ENCODE measurements around the gene TTC5.
A peak's percentile ranks its signal among the peaks of the same experiment; 100 is the strongest.
"Not testable (repeated sequence)": the region's sequence is repeated elsewhere in the genome, so short reads cannot be mapped to it uniquely, and the experiment has no call there.

TTC5 gene, protein sequence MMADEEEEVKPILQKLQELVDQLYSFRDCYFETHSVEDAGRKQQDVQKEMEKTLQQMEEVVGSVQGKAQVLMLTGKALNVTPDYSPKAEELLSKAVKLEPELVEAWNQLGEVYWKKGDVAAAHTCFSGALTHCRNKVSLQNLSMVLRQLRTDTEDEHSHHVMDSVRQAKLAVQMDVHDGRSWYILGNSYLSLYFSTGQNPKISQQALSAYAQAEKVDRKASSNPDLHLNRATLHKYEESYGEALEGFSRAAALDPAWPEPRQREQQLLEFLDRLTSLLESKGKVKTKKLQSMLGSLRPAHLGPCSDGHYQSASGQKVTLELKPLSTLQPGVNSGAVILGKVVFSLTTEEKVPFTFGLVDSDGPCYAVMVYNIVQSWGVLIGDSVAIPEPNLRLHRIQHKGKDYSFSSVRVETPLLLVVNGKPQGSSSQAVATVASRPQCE

DNA sequence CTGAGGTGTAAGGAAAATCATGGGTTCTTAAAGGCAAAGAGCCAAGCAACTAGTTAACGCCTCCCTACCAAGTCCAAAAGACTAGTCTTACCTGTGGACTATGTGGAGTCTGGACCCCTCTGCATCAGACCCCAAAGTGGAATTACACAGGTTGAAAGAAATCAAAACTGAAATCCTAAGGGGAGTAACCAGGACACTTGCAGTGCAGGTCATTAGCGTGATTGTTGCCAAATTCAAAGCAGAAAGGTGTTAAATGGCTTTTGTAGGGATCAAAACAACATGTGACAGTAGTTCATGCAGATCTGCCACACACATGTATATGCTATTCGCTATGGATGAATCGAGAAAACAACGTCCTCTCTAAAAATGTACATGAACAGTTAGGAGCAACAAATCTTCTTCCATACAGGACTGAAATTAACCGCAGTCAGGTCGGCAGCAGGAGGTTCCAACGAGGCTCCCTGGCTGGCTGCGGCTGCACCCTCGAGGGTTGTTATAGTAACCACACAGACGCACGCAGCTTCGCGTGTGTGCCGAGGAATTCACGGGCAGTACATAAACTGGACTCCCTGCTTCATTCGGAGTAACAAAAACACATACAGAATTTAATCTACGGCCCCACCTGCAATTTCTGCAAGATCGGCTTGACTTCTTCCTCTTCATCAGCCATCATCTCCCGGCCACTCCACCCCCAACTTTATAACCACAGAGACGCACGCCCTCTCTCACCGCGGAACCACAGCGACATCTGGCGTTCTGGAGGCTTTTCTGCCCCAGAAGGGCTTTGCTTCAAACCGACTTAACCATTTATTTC, at the start of gene TTC5:
Gene TTC5 (minus strand): TSS at position 687 of the 814 bp plus-strand sequence. CDS start 14 bp downstream, at position 673.
- Mint-ChIP-seq H3K4me3 (peak within 1 kb of the TSS; percentile 93), H3K27ac (peak within 1 kb of the TSS; percentile 88), H3K9me3 (no peaks in the 10 kb centered on the region), H3K27me3 (peaks cover 2% of the 10 kb centered on the region), H3K4me1 (peaks cover 36% of the 10 kb centered on the region), H3K36me3 (ENCODE audit: low read depth) (peaks cover 9% of the 10 kb centered on the region)
- peak; percentile 95 for ATAC-seq
- DNase-seq = peak; percentile 91

DNA sequence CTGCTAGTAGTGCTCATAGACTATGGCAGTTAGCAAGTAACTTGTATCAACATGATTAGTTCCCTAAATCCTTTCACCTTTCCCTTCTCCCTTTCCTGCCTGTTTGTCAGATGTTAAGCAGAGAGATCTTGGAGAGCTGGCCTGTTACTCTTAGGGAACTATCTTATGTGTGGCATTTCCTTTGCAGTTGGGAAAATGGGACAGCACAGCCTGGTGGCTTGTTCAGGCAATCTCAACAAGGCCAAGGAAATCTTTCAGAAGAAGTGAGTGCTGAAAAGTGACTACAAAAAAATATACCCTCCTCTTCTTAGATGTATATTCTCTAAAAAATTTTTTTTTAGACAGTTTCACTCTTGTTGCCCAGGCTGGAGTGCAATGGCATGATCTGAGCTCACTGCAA, 45.1 kb upstream of the TTC5 start:
- no peak overlapping the region for H3K27ac Mint-ChIP-seq
- ATAC-seq = no peak

DNA sequence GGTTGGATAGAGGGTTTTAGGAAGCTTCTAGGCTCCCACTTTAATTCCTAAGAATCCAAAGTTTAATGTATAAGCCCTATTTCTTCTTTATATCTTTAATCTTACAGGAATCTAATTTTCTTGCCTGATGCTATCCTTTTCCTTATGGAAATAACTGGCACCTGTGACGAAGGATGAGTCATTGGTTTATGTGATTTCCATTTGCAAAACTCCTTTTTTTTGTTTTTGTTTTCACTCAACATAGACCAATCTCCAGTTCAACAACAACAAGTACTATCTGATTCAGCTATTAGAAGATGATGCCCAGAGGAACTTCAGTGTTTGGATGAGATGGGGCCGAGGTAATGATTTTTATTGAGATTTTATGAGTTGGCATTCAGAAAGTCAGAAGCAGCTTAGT, 44.5 kb upstream of the TTC5 start:
- Mint-ChIP-seq H3K36me3 (ENCODE audit: low read depth) (peaks cover 57% of the 10 kb centered on the region), H3K27ac (no peak overlapping the region)

More for the DNA sequence above, 45.1 kb upstream of the TTC5 start:
- Mint-ChIP-seq H3K4me3 (no peak overlapping the region), H3K4me1 (no peaks in the 10 kb centered on the region), H3K27me3 (no peaks in the 10 kb centered on the region), H3K9me3 (no peaks in the 10 kb centered on the region), H3K36me3 (ENCODE audit: low read depth) (peaks cover 55% of the 10 kb centered on the region)
- DNase-seq = no peak

DNA sequence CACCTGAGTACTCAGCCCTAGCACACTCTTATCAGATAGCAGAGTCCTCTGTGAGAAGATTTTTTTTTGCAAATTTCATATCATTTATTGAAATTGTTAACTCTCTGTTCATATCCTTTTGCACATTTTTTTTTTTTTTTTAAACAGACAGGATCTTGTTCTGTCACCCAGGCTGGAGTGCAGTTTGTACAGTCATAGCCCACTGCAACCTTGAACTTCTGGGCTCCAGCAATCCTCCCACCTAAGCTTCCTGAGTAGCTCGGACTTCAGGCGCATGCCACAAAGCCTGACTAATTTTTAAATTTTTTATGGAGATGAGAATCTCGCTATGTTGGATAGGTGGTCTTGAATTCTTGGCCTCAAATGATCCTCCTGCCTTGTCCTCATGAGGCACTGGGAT, 42.0 kb upstream of the TTC5 start:
- Mint-ChIP-seq H3K4me3 (no peak overlapping the region), H3K27ac (no peak overlapping the region), H3K27me3 (peaks cover 1% of the 10 kb centered on the region), H3K36me3 (ENCODE audit: low read depth) (peaks cover 55% of the 10 kb centered on the region), H3K4me1 (peaks cover 18% of the 10 kb centered on the region), H3K9me3 (no peaks in the 10 kb centered on the region)
- ATAC-seq (no peak), DNase-seq (no peak)

More for the DNA sequence above, 44.5 kb upstream of the TTC5 start:
- no peak for ATAC-seq
- no peak for DNase-seq
- no peak overlapping the region for H3K4me3 Mint-ChIP-seq
- H3K27me3 Mint-ChIP-seq = no peaks in the 10 kb centered on the region
- H3K9me3 Mint-ChIP-seq = no peaks in the 10 kb centered on the region
- H3K4me1 Mint-ChIP-seq = peaks cover under 1% of the 10 kb centered on the region

DNA sequence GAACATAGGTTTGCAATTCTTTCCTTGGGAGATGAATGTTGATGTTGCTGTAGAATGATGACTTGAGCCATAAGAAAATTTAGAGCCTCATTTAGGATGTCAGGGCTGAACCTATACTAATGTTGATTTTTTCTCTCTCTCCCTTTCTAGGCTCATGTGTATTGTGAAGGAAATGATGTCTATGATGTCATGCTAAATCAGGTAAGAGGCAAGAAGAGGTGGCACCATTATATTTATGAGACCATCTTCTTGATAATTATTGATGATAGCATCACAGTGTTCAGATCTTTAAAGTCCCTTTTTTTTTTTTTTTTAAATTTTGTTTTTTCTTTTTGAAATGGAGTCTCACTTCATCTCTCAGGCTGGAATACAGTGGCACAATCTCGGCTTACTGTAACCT, 41.0 kb upstream of the TTC5 start:
- Mint-ChIP-seq H3K36me3 (ENCODE audit: low read depth) (peaks cover 46% of the 10 kb centered on the region), H3K9me3 (no peaks in the 10 kb centered on the region), H3K4me1 (peaks cover 19% of the 10 kb centered on the region), H3K4me3 (no peak overlapping the region), H3K27ac (no peak overlapping the region), H3K27me3 (peaks cover 1% of the 10 kb centered on the region)
- ATAC-seq = no peak
- no peak for DNase-seq

DNA sequence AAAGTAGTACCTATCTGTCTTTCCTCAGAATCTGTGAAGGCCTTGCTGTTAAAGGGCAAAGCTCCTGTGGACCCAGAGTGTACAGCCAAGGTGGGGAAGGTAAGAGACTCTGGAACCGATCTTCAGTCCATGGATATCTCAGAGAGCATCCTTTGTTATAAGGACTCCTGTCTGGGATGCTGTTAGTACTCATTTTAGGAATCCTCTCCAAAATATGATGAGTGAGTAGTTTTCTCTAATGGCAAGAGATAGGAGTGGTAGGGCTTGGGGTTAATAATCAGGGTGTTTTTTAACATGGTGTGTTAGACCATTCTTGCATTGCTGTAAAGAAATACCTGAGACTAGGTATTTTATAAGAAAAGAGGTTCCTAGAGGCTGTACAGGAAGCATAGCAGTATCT, 39.6 kb upstream of the TTC5 start:
- ATAC-seq = no peak
- Mint-ChIP-seq H3K36me3 (ENCODE audit: low read depth) (peaks cover 37% of the 10 kb centered on the region), H3K27me3 (peaks cover 1% of the 10 kb centered on the region), H3K27ac (peak overlapping the region; percentile 2), H3K4me1 (peaks cover 19% of the 10 kb centered on the region), H3K9me3 (no peaks in the 10 kb centered on the region), H3K4me3 (peak overlapping the region; percentile 92)
- no peak for DNase-seq

DNA sequence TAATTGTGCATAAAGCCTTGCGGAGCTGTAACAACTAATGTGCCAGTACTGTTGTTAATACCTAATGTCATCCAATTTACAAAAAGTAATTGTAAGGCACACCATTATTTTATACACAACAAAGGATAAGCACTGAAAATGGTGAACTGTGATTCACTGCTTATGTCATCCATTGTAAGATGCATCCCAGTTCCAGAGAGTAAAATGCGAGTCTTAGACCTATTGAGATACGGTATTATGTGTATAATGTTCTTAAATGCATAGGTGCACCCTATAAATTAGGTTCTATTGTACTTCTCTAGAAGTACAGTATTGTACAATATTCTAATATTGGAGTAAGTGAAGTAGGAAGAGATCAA, 38.1 kb upstream of the TTC5 start:
- peak overlapping the region; percentile 90 for H3K27ac Mint-ChIP-seq
- H3K27me3 Mint-ChIP-seq = peaks cover 1% of the 10 kb centered on the region
- peak overlapping the region; percentile 92 for H3K4me3 Mint-ChIP-seq
- peaks cover 19% of the 10 kb centered on the region for H3K4me1 Mint-ChIP-seq
- DNase-seq = no peak
- H3K9me3 Mint-ChIP-seq = no peaks in the 10 kb centered on the region
- no peak for ATAC-seq
- H3K36me3 Mint-ChIP-seq (ENCODE audit: low read depth) = peaks cover 29% of the 10 kb centered on the region

DNA sequence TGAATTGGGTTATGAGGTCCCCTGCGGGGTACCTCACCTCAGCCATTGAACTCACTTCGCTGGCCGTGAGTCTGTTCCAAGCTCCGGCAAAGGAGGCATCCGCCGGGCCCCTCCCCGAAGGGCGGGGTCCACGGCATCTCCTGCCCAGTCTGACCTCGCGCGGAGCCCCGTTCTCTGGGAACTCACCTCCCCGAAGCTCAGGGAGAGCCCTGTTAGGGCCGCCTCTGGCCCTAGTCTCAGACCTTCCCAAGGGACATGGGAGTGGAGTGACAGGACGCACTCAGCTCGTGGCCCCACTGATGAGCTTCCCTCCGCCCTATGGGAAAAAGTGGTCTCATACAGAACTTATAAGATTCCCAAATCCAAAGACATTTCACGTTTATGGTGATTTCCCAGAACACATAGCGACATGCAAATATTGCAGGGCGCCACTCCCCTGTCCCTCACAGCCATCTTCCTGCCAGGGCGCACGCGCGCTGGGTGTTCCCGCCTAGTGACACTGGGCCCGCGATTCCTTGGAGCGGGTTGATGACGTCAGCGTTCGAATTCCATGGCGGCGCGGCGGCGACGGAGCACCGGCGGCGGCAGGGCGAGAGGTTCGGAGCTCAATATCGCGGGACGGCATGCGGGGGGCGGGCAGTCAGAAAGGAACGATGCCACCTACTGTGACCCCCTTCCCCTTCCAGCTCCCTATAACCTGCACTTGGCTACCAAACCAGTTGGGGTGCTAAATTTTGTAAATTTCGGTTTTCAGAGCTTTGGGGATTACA, 37.5 kb upstream of the TTC5 start, which contains the start of gene PARP2:
Gene PARP2 (plus strand): TSS at position 544 of the 770 bp plus-strand sequence. CDS start 7 bp downstream, at position 551.
- H3K27me3 Mint-ChIP-seq = peaks cover 1% of the 10 kb centered on the region
- peak within 1 kb of the TSS; percentile 90 for H3K27ac Mint-ChIP-seq
- ATAC-seq (peak; percentile 99), DNase-seq (peak; percentile 96)
- H3K36me3 Mint-ChIP-seq (ENCODE audit: low read depth) = peaks cover 29% of the 10 kb centered on the region
- H3K4me3 Mint-ChIP-seq = peak within 1 kb of the TSS; percentile 92
- no peaks in the 10 kb centered on the region for H3K9me3 Mint-ChIP-seq
- H3K4me1 Mint-ChIP-seq = peaks cover 19% of the 10 kb centered on the region

DNA sequence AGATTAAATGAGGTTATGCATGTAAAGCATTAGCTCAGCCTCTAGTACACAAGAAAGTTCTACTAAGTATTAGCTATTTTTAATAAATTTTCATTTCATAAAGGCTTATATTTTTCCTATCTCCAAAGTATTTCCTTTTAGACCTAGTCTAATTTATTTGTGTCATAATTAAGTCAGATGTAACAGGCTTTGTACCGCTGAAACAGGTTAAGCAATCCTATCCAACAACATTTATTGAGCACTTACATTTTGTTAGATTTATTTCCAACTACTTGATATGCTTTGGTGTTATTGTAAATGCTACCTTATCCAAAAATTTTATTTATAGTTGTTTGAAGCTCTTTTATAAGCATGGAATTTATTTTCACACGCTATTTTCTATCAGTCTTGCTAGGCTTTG, 35.9 kb upstream of the TTC5 start:
- ATAC-seq = no peak
- Mint-ChIP-seq H3K4me1 (peaks cover 19% of the 10 kb centered on the region), H3K4me3 (peak overlapping the region; percentile 92), H3K9me3 (no peaks in the 10 kb centered on the region), H3K27ac (no peak overlapping the region), H3K36me3 (ENCODE audit: low read depth) (peaks cover 24% of the 10 kb centered on the region), H3K27me3 (peaks cover 1% of the 10 kb centered on the region)
- DNase-seq = no peak

DNA sequence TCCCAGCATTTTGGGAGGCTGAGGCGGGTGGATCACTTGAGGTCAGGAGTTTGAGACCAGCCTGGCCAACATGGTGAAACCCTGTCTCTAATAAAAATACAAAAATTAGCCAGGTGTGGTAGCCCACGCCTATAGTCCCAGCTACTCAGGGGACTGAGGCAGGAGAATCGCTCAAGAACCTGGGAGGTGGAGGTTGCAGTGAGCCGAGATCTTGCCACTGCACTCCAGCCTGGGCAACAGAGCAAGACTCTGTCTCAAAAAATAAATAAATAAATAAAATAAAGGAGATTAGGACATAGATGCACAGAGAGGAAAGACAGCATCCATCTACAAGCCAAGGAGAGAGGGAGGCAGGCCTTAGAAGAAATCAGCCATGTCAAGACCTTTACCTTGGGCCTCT, 35.3 kb upstream of the TTC5 start:
- not testable (repeated sequence) for H3K4me3 Mint-ChIP-seq, H3K9me3 Mint-ChIP-seq, H3K27ac Mint-ChIP-seq, H3K27me3 Mint-ChIP-seq, DNase-seq, ATAC-seq
- peaks cover 19% of the 10 kb centered on the region for H3K36me3 Mint-ChIP-seq (ENCODE audit: low read depth)
- peaks cover 19% of the 10 kb centered on the region for H3K4me1 Mint-ChIP-seq

DNA sequence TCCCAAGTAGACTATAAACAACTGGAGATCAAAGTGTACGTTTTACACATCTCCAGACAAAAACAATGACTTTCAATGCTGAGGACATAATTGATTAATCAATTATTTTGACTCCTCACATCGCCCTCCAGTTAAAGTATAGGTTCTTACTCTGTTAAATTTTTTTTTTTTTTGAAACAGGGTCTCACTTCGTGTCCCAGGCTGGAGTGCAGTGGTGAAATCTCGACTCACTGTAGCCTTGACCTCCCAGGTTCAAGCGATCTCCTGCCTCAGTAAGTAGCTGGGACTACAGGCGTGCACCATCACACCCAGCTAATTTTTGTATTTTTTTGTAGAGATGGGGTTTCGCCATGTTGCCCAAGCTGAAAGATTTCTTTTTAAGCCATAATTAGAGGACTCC, 28.3 kb upstream of the TTC5 start:
- Mint-ChIP-seq H3K9me3 (no peaks in the 10 kb centered on the region), H3K4me3 (no peak overlapping the region), H3K36me3 (ENCODE audit: low read depth) (peaks cover 28% of the 10 kb centered on the region), H3K27ac (no peak overlapping the region), H3K4me1 (peaks cover 41% of the 10 kb centered on the region), H3K27me3 (no peaks in the 10 kb centered on the region)
- ATAC-seq (no peak), DNase-seq (no peak)

DNA sequence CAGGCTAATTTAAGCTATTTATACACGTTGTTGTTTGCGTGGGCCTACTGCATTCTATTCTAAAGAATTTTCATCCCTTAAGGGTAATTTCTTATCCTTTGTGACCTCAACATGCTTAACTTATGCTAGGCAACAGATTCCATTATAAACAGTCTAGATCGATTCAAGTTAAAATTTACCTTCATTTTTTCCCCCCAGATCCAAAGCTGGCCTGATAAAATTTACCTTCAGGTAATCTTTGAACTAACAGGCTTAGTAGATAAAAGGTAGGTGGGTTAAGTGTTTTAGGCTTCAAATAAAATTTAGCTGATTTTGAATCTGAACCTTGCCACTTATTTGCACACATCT, 27.7 kb upstream of the TTC5 start:
- Mint-ChIP-seq H3K9me3 (no peaks in the 10 kb centered on the region), H3K4me1 (peaks cover 46% of the 10 kb centered on the region), H3K27ac (peak overlapping the region; percentile 89), H3K36me3 (ENCODE audit: low read depth) (peaks cover 32% of the 10 kb centered on the region), H3K4me3 (peak overlapping the region; percentile 95), H3K27me3 (no peaks in the 10 kb centered on the region)
- DNase-seq (no peak), ATAC-seq (no peak)

DNA sequence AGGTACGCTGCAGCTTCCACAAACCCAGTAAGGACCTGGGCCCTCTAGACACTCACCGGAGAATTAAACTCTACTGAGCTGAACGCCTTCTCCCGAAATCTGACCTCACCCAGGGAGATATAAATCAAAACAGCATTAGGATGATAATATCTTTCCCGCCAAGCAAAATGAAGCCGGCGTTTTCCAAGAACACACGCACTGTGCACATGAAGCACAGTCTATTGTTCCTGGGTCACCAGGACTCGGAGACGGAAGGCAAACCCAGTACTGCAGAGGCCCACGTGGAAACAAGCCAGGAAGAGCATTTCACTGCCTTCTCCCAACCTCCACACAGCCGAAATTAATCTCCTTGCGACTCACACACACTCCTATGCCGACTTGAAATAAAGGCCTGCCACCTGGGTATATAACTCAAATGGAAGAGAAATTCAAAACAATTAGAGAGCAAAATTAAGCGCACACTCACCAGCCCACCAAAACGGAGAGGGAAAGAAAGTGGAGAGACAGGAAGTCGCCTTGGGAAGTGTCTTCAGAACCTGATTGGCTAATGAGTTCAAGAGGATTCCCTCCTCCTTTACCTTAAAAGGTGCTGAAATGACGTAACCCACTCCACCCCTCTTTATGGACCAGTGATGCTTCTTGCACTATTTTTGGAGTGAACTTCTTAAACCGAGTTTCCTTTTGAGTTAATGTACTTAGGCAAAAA, 27.2 kb upstream of the TTC5 start, which contains the start of gene CCNB1IP1:
Gene CCNB1IP1 (minus strand): TSS at position 492 of the 706 bp plus-strand sequence. CDS start 16,756 bp downstream, outside the sequence.
- peak within 1 kb of the TSS; percentile 95 for H3K4me3 Mint-ChIP-seq
- peaks cover 50% of the 10 kb centered on the region for H3K4me1 Mint-ChIP-seq
- H3K36me3 Mint-ChIP-seq (ENCODE audit: low read depth) = peaks cover 32% of the 10 kb centered on the region
- H3K27ac Mint-ChIP-seq = peak within 1 kb of the TSS; percentile 89
- no peaks in the 10 kb centered on the region for H3K9me3 Mint-ChIP-seq
- peak; percentile 99 for ATAC-seq
- H3K27me3 Mint-ChIP-seq = no peaks in the 10 kb centered on the region
- DNase-seq = peak; percentile 48

DNA sequence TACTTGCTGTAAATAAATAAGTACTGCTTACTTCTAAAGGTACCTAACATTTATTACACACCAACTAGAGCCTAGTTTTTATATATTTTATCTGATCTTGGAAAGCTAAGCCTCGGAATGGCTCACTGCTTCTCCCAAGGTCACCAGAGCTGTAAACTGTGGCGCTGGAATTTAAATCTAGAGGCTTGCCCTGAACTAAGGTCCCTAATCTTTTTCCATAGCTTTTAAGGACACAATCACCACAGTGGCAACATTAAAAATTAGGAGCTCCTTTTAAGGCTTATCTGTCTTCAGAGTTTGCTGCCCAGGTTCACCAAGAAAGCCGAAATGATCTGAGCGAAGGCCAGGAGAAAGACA, 26.7 kb upstream of the TTC5 start:
- Mint-ChIP-seq H3K4me1 (peaks cover 55% of the 10 kb centered on the region), H3K36me3 (ENCODE audit: low read depth) (peaks cover 36% of the 10 kb centered on the region), H3K4me3 (peak overlapping the region; percentile 95), H3K27ac (peak overlapping the region; percentile 89), H3K9me3 (no peaks in the 10 kb centered on the region), H3K27me3 (no peaks in the 10 kb centered on the region)
- DNase-seq (no peak), ATAC-seq (no peak)
